Smooth muscle cell (in vitro differentiated cells): Measurements from ENCODE around the gene RAI1. TPM values are rescaled to one million over a fixed set of nuclear protein-coding genes. Genes with fewer than 3 reads are reported as not detected.

Experiments used
- DNase-seq: peaks from one replicate; lab custom pipeline; 2025; ENCODE audit not compliant: unreplicated experiment; lab: John Stamatoyannopoulos, UW
- H2AFZ ChIP-seq: fragments of 200-600 bp; sonication (generic); 2 replicates; pipeline ENCODE4 v1.6.0; 2016; ENCODE audit warnings: antibody characterized with exemption, low read depth, mild to moderate bottlenecking
- H3F3A ChIP-seq: fragments of 200-600 bp; sonication (generic); 2 replicates; pipeline ENCODE4 v1.6.0; 2017; ENCODE audit warnings: antibody characterized with exemption, low read depth
- H3K27ac ChIP-seq: fragments of 200-600 bp; sonication (generic); 2 replicates; pipeline ENCODE4 v1.5.1; 2016; ENCODE audit warnings: low read depth, mild to moderate bottlenecking
- H3K27me3 ChIP-seq: fragments of 200-600 bp; sonication (generic); 2 replicates; pipeline ENCODE4 v1.6.1; 2016; ENCODE audit warnings: low read depth, mild to moderate bottlenecking
- H3K36me3 ChIP-seq: fragments of 200-600 bp; sonication (generic); 2 replicates; pipeline ENCODE4 v1.5.1; 2016; ENCODE audit warnings: low read depth
- H3K4me1 ChIP-seq: fragments of 200-600 bp; sonication (generic); 2 replicates; pipeline ENCODE4 v1.5.1; 2016; ENCODE audit warnings: low read depth
- H3K4me2 ChIP-seq: fragments of 200-600 bp; sonication (generic); 2 replicates; pipeline ENCODE4 v1.6.0; 2016; ENCODE audit warnings: mild to moderate bottlenecking
- H3K4me3 ChIP-seq: fragments of 200-600 bp; sonication (generic); 2 replicates; pipeline ENCODE4 v1.5.1; 2016; ENCODE audit warnings: mild to moderate bottlenecking
- H3K79me2 ChIP-seq: fragments of 200-600 bp; sonication (generic); 2 replicates; pipeline ENCODE4 v1.6.0; 2016; ENCODE audit warnings: low read depth, mild to moderate bottlenecking
- H3K9ac ChIP-seq: fragments of 200-600 bp; sonication (generic); 2 replicates; pipeline ENCODE4 v1.6.0; 2016; ENCODE audit warnings: low read depth
- H3K9me3 ChIP-seq: fragments of 200-600 bp; sonication (generic); replicated peaks from 2 replicates; pipeline ENCODE4 v1.5.1; 2016; ENCODE audit warnings: low read depth
- H4K20me1 ChIP-seq: fragments of 200-600 bp; sonication (generic); 2 replicates; pipeline ENCODE4 v1.6.0; 2016; ENCODE audit warnings: low read depth
- CTCF ChIP-seq: fragments of 200-600 bp; sonication (generic); IDR thresholded peaks from 2 replicates; pipeline ENCODE4 v1.5.1; 2017; ENCODE audit warnings: borderline replicate concordance, mild to moderate bottlenecking, antibody characterized with exemption; ENCODE audit not compliant: insufficient read depth, poor library complexity, severe bottlenecking
- WGBS: methylation state at CpG from one replicate; pipeline ENCODE4 v1.1.7; 2016; ENCODE audit warnings: low lambda C conversion rate; 5-methylcytosine and 5-hydroxymethylcytosine counted together
- polyA plus RNA-seq: library from polyadenylated mRNA; unstranded; fragments of >200 nt; fragmentation: Nextera tagmentation; extraction: Ambion mirVana; gene quantifications from 2 replicates; pipeline ENCODE4 v1.2.1, GENCODE V29; 2016
- total RNA-seq: library from RNA; depleted of rRNA; stranded (reverse); fragments of >200 nt; gene quantifications from 2 replicates; pipeline ENCODE4 v1.2.3, GENCODE V29; 2014

Gene RAI1
- total and polyA plus RNA-seq, 2 experiments from 2014 or later = 11.1 to 17.6 TPM

- Histone ChIP-seq H3K9me3 (no peaks in the 10 kb centered on the region), H3K4me2 (no peak overlapping the region), H4K20me1 (peaks cover 98% of the 10 kb centered on the region), H3K4me1 (peaks cover 29% of the 10 kb centered on the region), H2AFZ (no peak overlapping the region), H3K79me2 (peaks cover 96% of the 10 kb centered on the region), H3K36me3 (no peaks in the 10 kb centered on the region), H3K27ac (no peak overlapping the region), H3K27me3 (no peaks in the 10 kb centered on the region), H3K9ac (no peak overlapping the region), H3F3A (peaks cover 9% of the 10 kb centered on the region), H3K4me3 (no peak overlapping the region)
- WGBS = 94% methylated on average over 4 of the region's 4 CpGs
- no peak for TF ChIP-seq CTCF
- no peak for DNase-seq
Measured at GRCh38 chr17:17744116-17744515, 62.9 kb downstream of the RAI1 start.

DNA sequence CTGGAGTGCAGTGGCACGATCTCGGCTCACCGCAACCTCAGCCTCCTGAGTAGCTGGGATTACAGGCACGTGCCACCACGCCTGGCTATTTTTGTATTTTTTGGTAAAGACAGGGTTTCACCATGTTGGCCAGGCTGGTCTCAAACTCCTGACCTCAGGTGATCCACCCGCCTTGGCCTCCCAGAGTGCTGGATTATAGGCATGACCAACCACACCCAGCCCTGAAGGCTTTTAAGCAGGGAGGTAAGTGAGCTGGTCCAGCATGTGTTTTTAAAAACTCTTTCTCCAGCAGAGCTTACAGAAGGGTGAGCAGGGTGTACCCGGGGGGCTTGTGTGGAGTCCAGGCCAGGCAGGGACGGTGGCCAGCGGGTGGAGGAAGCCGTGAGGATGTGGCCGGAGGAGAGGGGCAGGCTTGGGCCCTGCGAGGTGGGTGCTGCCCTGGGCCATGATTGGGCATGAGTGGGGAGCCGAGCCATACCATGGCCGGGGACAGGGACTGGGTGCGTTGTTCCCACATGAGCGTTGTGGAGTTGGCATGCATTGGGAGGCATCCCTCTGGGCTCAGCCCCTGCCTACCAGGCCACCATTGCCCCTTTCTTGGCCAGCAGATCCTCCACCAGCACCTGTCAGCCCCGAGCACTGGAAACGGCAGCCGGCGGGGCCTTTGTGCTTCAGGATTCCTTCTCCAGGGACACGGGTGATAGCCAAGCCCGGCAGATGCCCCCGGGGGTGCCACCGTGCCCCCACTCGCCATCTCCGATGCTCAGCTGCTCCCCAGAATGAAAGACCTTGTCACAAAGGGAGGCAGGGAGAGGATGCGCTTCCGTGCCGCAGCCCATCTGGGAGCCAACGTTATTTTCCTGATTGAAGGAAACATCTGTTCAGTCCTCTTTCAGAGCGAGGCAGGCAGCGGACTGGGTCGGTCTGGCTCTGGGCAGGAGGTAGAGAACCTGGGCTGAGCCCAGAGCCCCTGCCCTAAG, 64.5 kb downstream of the RAI1 start:
- peaks cover 94% of the 10 kb centered on the region for H3K79me2 ChIP-seq
- no peak for TF ChIP-seq CTCF
- H3F3A ChIP-seq = no peaks in the 10 kb centered on the region
- no peak overlapping the region for H3K4me3 ChIP-seq
- H3K9ac ChIP-seq = no peak overlapping the region
- H3K9me3 ChIP-seq = no peaks in the 10 kb centered on the region
- no peak overlapping the region for H2AFZ ChIP-seq
- 95% methylated on average over 28 of the region's 33 CpGs for WGBS
- no peak overlapping the region for H3K27ac ChIP-seq
- H3K4me2 ChIP-seq = no peak overlapping the region
- no peak for DNase-seq
- no peaks in the 10 kb centered on the region for H3K27me3 ChIP-seq
- H4K20me1 ChIP-seq = peaks cover 99% of the 10 kb centered on the region
- no peaks in the 10 kb centered on the region for H3K36me3 ChIP-seq
- peaks cover 14% of the 10 kb centered on the region for H3K4me1 ChIP-seq

DNA sequence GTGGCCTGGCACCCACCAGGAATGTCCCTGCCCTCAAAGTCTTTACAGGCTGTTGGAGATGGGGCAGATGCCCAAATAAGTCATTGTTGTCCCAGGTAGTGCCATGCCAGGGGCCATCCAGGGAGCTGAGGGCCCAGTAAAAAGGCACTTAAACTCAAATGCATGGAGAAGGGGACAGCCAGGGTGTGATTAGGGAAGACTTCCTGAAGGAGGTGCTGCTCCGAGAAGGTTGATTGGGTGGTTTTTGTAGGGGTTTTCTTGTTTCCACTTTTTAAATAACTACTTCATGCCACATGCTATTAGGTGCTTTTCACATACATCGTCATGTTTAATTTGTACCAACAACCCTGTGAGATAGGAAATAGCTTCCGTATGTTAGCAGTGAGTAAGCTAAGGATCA, 66.9 kb downstream of the RAI1 start:
- Histone ChIP-seq H3K27me3 (no peaks in the 10 kb centered on the region), H2AFZ (no peak overlapping the region), H3F3A (peaks cover 8% of the 10 kb centered on the region), H3K4me2 (no peak overlapping the region), H3K27ac (no peak overlapping the region), H3K9ac (no peak overlapping the region), H3K36me3 (no peaks in the 10 kb centered on the region), H3K79me2 (peaks cover 90% of the 10 kb centered on the region), H4K20me1 (peaks cover 92% of the 10 kb centered on the region), H3K4me1 (peaks cover 8% of the 10 kb centered on the region), H3K4me3 (no peak overlapping the region), H3K9me3 (no peaks in the 10 kb centered on the region)
- WGBS = 91% methylated on average over 3 of the region's 3 CpGs
- no peak for TF ChIP-seq CTCF
- DNase-seq = no peak
